ENCODE measurements around the gene TRPM8.

Gene TRPM8

GRCh38 chr2:234001380-234002160 is 84.4 kb downstream of the TRPM8 start:
- DNase-seq (ENCODE audit: low read depth, low spot score) = no peak

GRCh38 chr2:234002281-234002680 is 85.1 kb downstream of the TRPM8 start:
- DNase-seq (ENCODE audit: low read depth, low spot score) = no peak

- no peak for DNase-seq (ENCODE audit: low read depth, low spot score)
Measured at GRCh38 chr2:234003972-234004617, 86.9 kb downstream of the TRPM8 start.

GRCh38 chr2:234005126-234005525 is 88.0 kb downstream of the TRPM8 start:
- DNase-seq (ENCODE audit: low read depth, low spot score) = no peak

GRCh38 chr2:234006501-234006900 is 89.3 kb downstream of the TRPM8 start:
- no peak for DNase-seq (ENCODE audit: low read depth, low spot score)

- no peak for DNase-seq (ENCODE audit: low read depth, low spot score)
Measured at GRCh38 chr2:234014427-234014826, 97.3 kb downstream of the TRPM8 start.

- DNase-seq (ENCODE audit: low read depth, low spot score) = no peak
Measured at GRCh38 chr2:234015861-234016260, 98.7 kb downstream of the TRPM8 start.

GRCh38 chr2:234019896-234020295 is 102.7 kb downstream of the TRPM8 start:
- DNase-seq (ENCODE audit: low read depth, low spot score) = no peak

GRCh38 chr2:234020332-234020731 is 103.2 kb downstream of the TRPM8 start:
- DNase-seq (ENCODE audit: low read depth, low spot score) = no peak

- DNase-seq (ENCODE audit: low read depth, low spot score) = no peak
Measured at GRCh38 chr2:234022424-234022823, 105.3 kb downstream of the TRPM8 start.

- DNase-seq (ENCODE audit: low read depth, low spot score) = no peak
Measured at GRCh38 chr2:234024304-234024703, 107.1 kb downstream of the TRPM8 start.

GRCh38 chr2:234025466-234025865 is 108.3 kb downstream of the TRPM8 start:
- DNase-seq (ENCODE audit: low read depth, low spot score) = no peak

GRCh38 chr2:234025891-234026401 is 108.8 kb downstream of the TRPM8 start:
- DNase-seq (ENCODE audit: low read depth, low spot score) = no peak

- DNase-seq (ENCODE audit: low read depth, low spot score) = no peak
Measured at GRCh38 chr2:234026693-234027254, 109.6 kb downstream of the TRPM8 start.

- DNase-seq (ENCODE audit: low read depth, low spot score) = no peak
Measured at GRCh38 chr2:234027641-234028040, 110.5 kb downstream of the TRPM8 start.

GRCh38 chr2:234029150-234029733 is 112.1 kb downstream of the TRPM8 start:
- no peak for DNase-seq (ENCODE audit: low read depth, low spot score)

- DNase-seq (ENCODE audit: low read depth, low spot score) = no peak
Measured at GRCh38 chr2:234031207-234031606, 114.0 kb downstream of the TRPM8 start.

GRCh38 chr2:234032279-234032856 is 115.2 kb downstream of the TRPM8 start:
- DNase-seq (ENCODE audit: low read depth, low spot score) = no peak

- DNase-seq (ENCODE audit: low read depth, low spot score) = no peak
Measured at GRCh38 chr2:234033174-234033573, 116.0 kb downstream of the TRPM8 start.

GRCh38 chr2:234033885-234034284 is 116.7 kb downstream of the TRPM8 start:
- no peak for DNase-seq (ENCODE audit: low read depth, low spot score)

- no peak for DNase-seq (ENCODE audit: low read depth, low spot score)
Measured at GRCh38 chr2:234038076-234038802, 121.1 kb downstream of the TRPM8 start.

All from activated naive CD8-positive, alpha-beta T cell treated with anti-CD3 and anti-CD28 coated beads, Interleukin-2, amount 50 U/mL, for 16 hours (primary cell).